Measurements from ENCODE around the gene PMAIP1.

The PMAIP1 gene

DNA sequence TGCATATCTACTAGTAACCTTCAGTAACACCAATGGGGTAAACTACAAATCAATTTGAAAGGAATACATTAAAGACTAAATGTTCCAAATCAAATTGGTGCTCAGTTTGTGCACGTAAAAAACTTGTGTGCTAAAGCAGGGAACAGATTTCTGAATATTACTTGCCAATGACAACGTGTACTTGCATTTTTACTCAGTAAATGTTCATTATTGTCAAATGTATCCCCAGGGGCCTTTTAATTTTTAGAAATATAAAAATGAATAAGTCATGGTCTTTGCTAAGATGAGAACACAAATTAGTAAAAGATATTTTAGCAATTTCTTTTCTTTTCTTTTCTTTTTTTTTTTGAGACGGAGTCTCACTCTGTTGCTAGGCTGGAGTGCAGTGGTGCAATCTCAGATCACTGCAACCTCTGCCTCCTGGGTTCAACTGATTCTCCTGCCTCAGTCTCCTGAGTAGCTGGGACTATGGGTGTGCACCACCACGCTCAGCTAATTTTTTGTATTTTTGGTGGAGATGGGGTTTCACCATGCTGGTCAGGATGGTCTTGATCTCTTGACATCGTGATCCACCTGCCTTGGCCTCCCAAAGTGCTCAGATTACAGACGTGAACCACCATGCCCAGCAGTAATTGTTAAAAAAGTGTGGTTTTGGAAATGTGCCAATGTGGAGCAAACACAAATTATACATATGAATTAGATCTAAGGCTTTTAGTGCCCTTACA, 52.6 kb downstream of the PMAIP1 start:
- DNase-seq (ENCODE audit: low spot score): no peak

All from left forelimb (tissue), 1 donor.